Calu3 (cell line): Measurements from ENCODE around the gene KRT32. TPM values are rescaled to one million over a fixed set of nuclear protein-coding genes. Genes with fewer than 3 reads are reported as not detected.

Experiments used
- BruUV-seq: library from RNA; stranded (reverse); fragments of 400-500 nt; replicated peaks from 2 replicates; lab custom pipeline; 2021; lab: Mats Ljungman, UMichigan
- CTCF ChIA-PET: fragments of 300-600 bp; sonication (Branson Sonifier 250); formaldehyde crosslinking; loops from one replicate; lab custom pipeline; 2022; ENCODE audit warnings: antibody characterized with exemption; lab: Charles Lee
- DNase-seq: peaks from one replicate; pipeline ENCODE4 v3.0.0; 2022
- H3K27ac Mint-ChIP-seq: one replicate; pipeline ENCODE4 v1.8.0; 2022; ENCODE audit warnings: mixed read lengths; ENCODE audit not compliant: unreplicated experiment
- H3K27me3 Mint-ChIP-seq: one replicate; pipeline ENCODE4 v1.8.0; 2022; ENCODE audit warnings: mixed read lengths; ENCODE audit not compliant: unreplicated experiment
- H3K36me3 Mint-ChIP-seq: one replicate; pipeline ENCODE4 v1.8.0; 2022; ENCODE audit warnings: mild to moderate bottlenecking, moderate library complexity, mixed read lengths; ENCODE audit not compliant: insufficient read depth, unreplicated experiment
- H3K4me1 Mint-ChIP-seq: one replicate; pipeline ENCODE4 v1.8.0; 2022; ENCODE audit warnings: mild to moderate bottlenecking, low read depth, mixed read lengths; ENCODE audit not compliant: unreplicated experiment
- H3K4me3 Mint-ChIP-seq: one replicate; pipeline ENCODE4 v1.8.0; 2022; ENCODE audit warnings: mild to moderate bottlenecking, low read depth, moderate library complexity, mixed read lengths; ENCODE audit not compliant: unreplicated experiment
- H3K9me3 Mint-ChIP-seq: one replicate; pipeline ENCODE4 v1.8.0; 2022; ENCODE audit warnings: low read depth, mixed read lengths; ENCODE audit not compliant: unreplicated experiment
- CTCF ChIP-seq: fragments of 200-600 bp; IDR thresholded peaks from one replicate; pipeline ENCODE4 v1.8.0; 2022; ENCODE audit warnings: antibody characterized with exemption; ENCODE audit not compliant: unreplicated experiment
- intact Hi-C: fragments of 100-400 bp; cut with micrococcal nuclease; formaldehyde crosslinking; loops from one replicate; pipeline ENCODE4 v1.10.0; 2022; ENCODE audit not compliant: unreplicated experiment
- microRNA-seq: library from miRNA; unstranded; fragments of <30 nt; microRNA quantifications from one replicate; pipeline ENCODE4 v1.2.0, GENCODE V29; 2022
- total RNA-seq: library from RNA; stranded (reverse); gene quantifications from 2 replicates; pipeline ENCODE4 v1.2.3, GENCODE V29; 2022

KRT32 gene
- total RNA-seq, 1 experiment from 2014 or later: not detected

GRCh38 chr17:41415411-41415810, 51.8 kb downstream of the KRT32 start:
- TF ChIP-seq CTCF: no peak
- intact Hi-C loops: loop anchor here (5.0 to 10.0 kb wide), 3 partner anchors 78 to 249 kb away; no protein-coding TSS in a partner anchor

GRCh38 chr17:41413982-41414381, 53.2 kb downstream of the KRT32 start:
- no TSS peak for BruUV-seq
- H3K9me3 Mint-ChIP-seq: no peaks in the 10 kb centered on the region
- H3K36me3 Mint-ChIP-seq: peaks cover 10% of the 10 kb centered on the region
- H3K27me3 Mint-ChIP-seq: no peaks in the 10 kb centered on the region
- intact Hi-C loops: loop anchor here (10.0 kb wide), 2 partner anchors 81 to 251 kb away; no protein-coding TSS in a partner anchor
- no peak for TF ChIP-seq CTCF
- H3K27ac Mint-ChIP-seq: no peak overlapping the region
- DNase-seq: no peak
- CTCF ChIA-PET: interaction anchor here (0.6 to 3.1 kb wide), 2 partner anchors 10 to 1381 kb away, joined by 3 to 13 read pairs; no protein-coding TSS in a partner anchor
- H3K4me1 Mint-ChIP-seq: peaks cover 53% of the 10 kb centered on the region
- no peak overlapping the region for H3K4me3 Mint-ChIP-seq

More at GRCh38 chr17:41415411-41415810, 51.8 kb downstream of the KRT32 start:
- Mint-ChIP-seq H3K9me3 (no peaks in the 10 kb centered on the region), H3K4me3 (no peak overlapping the region), H3K4me1 (peaks cover 58% of the 10 kb centered on the region), H3K27ac (no peak overlapping the region), H3K27me3 (no peaks in the 10 kb centered on the region), H3K36me3 (peaks cover 10% of the 10 kb centered on the region)
- no TSS peak for BruUV-seq
- DNase-seq: no peak
- CTCF ChIA-PET: interaction anchor here (1.2 to 1.3 kb wide), 2 partner anchors 11 to 133 kb away, joined by 3 to 7 read pairs; no protein-coding TSS in a partner anchor

GRCh38 chr17:41413353-41413957, 53.7 kb downstream of the KRT32 start:
- H3K27me3 Mint-ChIP-seq: no peaks in the 10 kb centered on the region
- CTCF ChIA-PET: interaction anchor here (0.6 to 3.1 kb wide), 2 partner anchors 10 to 1380 kb away, joined by 3 to 13 read pairs; no protein-coding TSS in a partner anchor
- H3K27ac Mint-ChIP-seq: no peak overlapping the region
- no peak for TF ChIP-seq CTCF
- no peak for DNase-seq
- peaks cover 10% of the 10 kb centered on the region for H3K36me3 Mint-ChIP-seq
- H3K4me3 Mint-ChIP-seq: no peak overlapping the region
- intact Hi-C loops: loop anchor here (10.0 kb wide), 2 partner anchors 81 to 251 kb away; no protein-coding TSS in a partner anchor
- peaks cover 49% of the 10 kb centered on the region for H3K4me1 Mint-ChIP-seq
- BruUV-seq: no TSS peak
- no peaks in the 10 kb centered on the region for H3K9me3 Mint-ChIP-seq

GRCh38 chr17:41411072-41411840, 55.9 kb downstream of the KRT32 start:
- Mint-ChIP-seq H3K4me3 (no peak overlapping the region), H3K36me3 (no peaks in the 10 kb centered on the region), H3K9me3 (no peaks in the 10 kb centered on the region), H3K27me3 (no peaks in the 10 kb centered on the region), H3K27ac (no peak overlapping the region), H3K4me1 (peaks cover 33% of the 10 kb centered on the region)
- intact Hi-C loops: loop anchor here (10.0 kb wide), 2 partner anchors 84 to 254 kb away; no protein-coding TSS in a partner anchor
- DNase-seq: no peak
- BruUV-seq: no TSS peak
- CTCF ChIA-PET: interaction anchor here (0.7 kb wide), 1 partner anchor 122 kb away, joined by 6 read pairs; no protein-coding TSS in a partner anchor
- TF ChIP-seq CTCF: no peak

Small RNA genes within 50 kb of the gene (microRNA-seq; reads per million reads assigned to microRNA genes)
- gene MIR6510: 4.9 reads per million, percentile 14 among the genes with 10 or more reads in this experiment

Other genes with a start within 250 kb of the KRT32 start
- not detected in 2 replicates for gene KRTAP9-2, start 240.7 kb downstream of the KRT32 start, total RNA-seq
- not detected in 2 replicates for gene KRTAP9-3, start 234.9 kb downstream of the KRT32 start, total RNA-seq
- gene KRTAP9-8, start 229.4 kb downstream of the KRT32 start, total RNA-seq: not detected in 2 replicates
- not detected in 2 replicates for gene KRTAP9-4, start 217.7 kb downstream of the KRT32 start, total RNA-seq
- gene KRTAP9-9, start 212.0 kb downstream of the KRT32 start, total RNA-seq: not detected in 2 replicates
- not detected in 2 replicates for gene KRTAP9-6, start 202.0 kb downstream of the KRT32 start, total RNA-seq
- not detected in 2 replicates for gene KRTAP9-7, start 191.7 kb downstream of the KRT32 start, total RNA-seq
- not detected in 2 replicates for gene KRTAP29-1, start 164.5 kb downstream of the KRT32 start, total RNA-seq
- gene KRTAP16-1, start 158.1 kb downstream of the KRT32 start, total RNA-seq: not detected in 2 replicates
- not detected in 2 replicates for gene KRTAP17-1, start 151.7 kb downstream of the KRT32 start, total RNA-seq
- gene KRT33A, start 116.6 kb downstream of the KRT32 start, total RNA-seq: not detected in 2 replicates
- gene KRT33B, start 97.6 kb downstream of the KRT32 start, total RNA-seq: not detected in 2 replicates
- not detected in 2 replicates for gene KRT34, start 85.1 kb downstream of the KRT32 start, total RNA-seq
- not detected in 2 replicates for gene KRT31, start 69.8 kb downstream of the KRT32 start, total RNA-seq
- gene KRT37, start 42.8 kb downstream of the KRT32 start, total RNA-seq: not detected in 2 replicates
- not detected in 2 replicates for gene KRT38, start 26.4 kb downstream of the KRT32 start, total RNA-seq
- gene KRT35, start 13.8 kb upstream of the KRT32 start, total RNA-seq: not detected in 2 replicates
- not detected in 2 replicates for gene KRT36, start 22.5 kb upstream of the KRT32 start, total RNA-seq
- gene KRT13, start 38.2 kb upstream of the KRT32 start, total RNA-seq: 45.7 and 323 TPM in 2 replicates
- 83.0 and 86.8 TPM in 2 replicates for gene KRT15, start 51.5 kb upstream of the KRT32 start, total RNA-seq
- gene KRT19, start 60.9 kb upstream of the KRT32 start, total RNA-seq: 2,554 and 3,048 TPM in 2 replicates
- gene KRT9, start 104.7 kb upstream of the KRT32 start, total RNA-seq: not detected in 2 replicates
- gene KRT14, start 119.5 kb upstream of the KRT32 start, total RNA-seq: 3.8 and 12.2 TPM in 2 replicates
- gene KRT16, start 145.4 kb upstream of the KRT32 start, total RNA-seq: 3.8 and 4.2 TPM in 2 replicates
- 472 and 593 TPM in 2 replicates for gene KRT17, start 157.2 kb upstream of the KRT32 start, total RNA-seq
- 807 and 937 TPM in 2 replicates for gene EIF1, start 221.5 kb upstream of the KRT32 start, total RNA-seq
- not detected in 2 replicates for gene GAST, start 244.9 kb upstream of the KRT32 start, total RNA-seq